Forelimb muscle (tissue), 1 donor: ENCODE results near the gene ANKRD11. TPM values are rescaled to one million over a fixed set of nuclear protein-coding genes. Genes with fewer than 3 reads are reported as not detected.

Experiments used
- DNase-seq: peaks from one replicate; pipeline ENCODE4 v3.0.0-alpha.2; 2013; ENCODE audit warnings: low read depth
- polyA plus RNA-seq: library from polyadenylated mRNA; unstranded; fragments of 120-200 nt; gene quantifications from one replicate; pipeline ENCODE4 v1.2.1, GENCODE V29; 2013; ENCODE audit not compliant: insufficient read length

The ANKRD11 gene
- polyA plus RNA-seq, 1 donor, result 55.7 TPM

- DNase-seq, result no peak
Observed at GRCh38 chr16:89351645-89352044, 138.7 kb downstream of the ANKRD11 start.

- DNase-seq, result no peak
Observed at GRCh38 chr16:89350701-89351380, 139.5 kb downstream of the ANKRD11 start.

GRCh38 chr16:89349947-89350633 is 140.3 kb downstream of the ANKRD11 start:
- DNase-seq, result no peak

- DNase-seq, result no peak
Observed at GRCh38 chr16:89347807-89348206, 142.6 kb downstream of the ANKRD11 start.

GRCh38 chr16:89346869-89347268 is 143.5 kb downstream of the ANKRD11 start:
- DNase-seq, result no peak

GRCh38 chr16:89345642-89346150 is 144.7 kb downstream of the ANKRD11 start:
- DNase-seq, result no peak

GRCh38 chr16:89344846-89345611 is 145.3 kb downstream of the ANKRD11 start:
- DNase-seq, result no peak

GRCh38 chr16:89344458-89344834 is 145.9 kb downstream of the ANKRD11 start:
- no peak for DNase-seq

GRCh38 chr16:89343501-89344457 is 146.6 kb downstream of the ANKRD11 start:
- no peak for DNase-seq

- DNase-seq, result no peak
Observed at GRCh38 chr16:89341697-89342694, 148.4 kb downstream of the ANKRD11 start.

GRCh38 chr16:89341279-89341678 is 149.1 kb downstream of the ANKRD11 start:
- DNase-seq, result no peak

- no peak for DNase-seq
Observed at GRCh38 chr16:89338863-89339262, 151.5 kb downstream of the ANKRD11 start.

- no peak for DNase-seq
Observed at GRCh38 chr16:89337965-89338364, 152.4 kb downstream of the ANKRD11 start.

- no peak for DNase-seq
Observed at GRCh38 chr16:89335803-89336485, 154.4 kb downstream of the ANKRD11 start.

GRCh38 chr16:89334988-89335802 is 155.2 kb downstream of the ANKRD11 start:
- no peak for DNase-seq

- no peak for DNase-seq
Observed at GRCh38 chr16:89334461-89334860, 155.9 kb downstream of the ANKRD11 start.

GRCh38 chr16:89334050-89334449 is 156.3 kb downstream of the ANKRD11 start:
- DNase-seq, result no peak

GRCh38 chr16:89333401-89334001 is 156.9 kb downstream of the ANKRD11 start:
- DNase-seq, result peak; percentile 77
